A673 (cell line): ENCODE results near the gene TRIP10.

Source experiments
- EZH2 ChIP-seq: fragments of 200-600 bp; sonication (generic); IDR thresholded peaks from 2 replicates; pipeline ENCODE4 v1.6.1; 2017; ENCODE audit warnings: borderline replicate concordance, low read depth, mild to moderate bottlenecking, mixed read lengths, antibody characterized with exemption, low read length; ENCODE audit not compliant: poor library complexity, severe bottlenecking
- TF ChIP-seq, protein P1 (sequence below): fragments of 300-800, 200-600 bp; sonication (generic); conservative IDR thresholded peaks from 2 replicates; pipeline ENCODE4 v1.5.1; 2017; ENCODE audit warnings: low read depth, mild to moderate bottlenecking, antibody characterized with exemption, low read length, moderate library complexity, mixed read lengths

DNA sequence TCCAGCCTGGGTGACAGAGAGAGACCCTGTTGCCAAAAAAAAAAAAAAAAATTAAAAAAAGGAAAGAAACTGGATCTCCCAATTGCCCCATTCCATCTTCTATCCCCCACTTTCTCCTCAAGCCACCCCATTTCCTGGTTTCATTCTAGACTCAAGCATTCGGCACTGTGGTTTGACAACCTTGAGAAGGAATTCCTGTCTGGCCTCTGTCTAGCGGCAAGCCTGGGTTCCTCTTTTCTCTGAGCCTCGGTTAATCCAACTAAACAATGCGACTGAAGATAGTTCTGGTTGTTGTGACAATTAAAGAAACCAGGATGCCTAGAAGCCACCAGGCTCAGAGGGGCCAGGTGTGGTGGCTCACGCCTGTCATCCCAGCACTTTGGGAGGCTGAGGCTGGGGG lies 15.7 kb upstream of the TRIP10 start:
- TF ChIP-seq, protein P1, sequence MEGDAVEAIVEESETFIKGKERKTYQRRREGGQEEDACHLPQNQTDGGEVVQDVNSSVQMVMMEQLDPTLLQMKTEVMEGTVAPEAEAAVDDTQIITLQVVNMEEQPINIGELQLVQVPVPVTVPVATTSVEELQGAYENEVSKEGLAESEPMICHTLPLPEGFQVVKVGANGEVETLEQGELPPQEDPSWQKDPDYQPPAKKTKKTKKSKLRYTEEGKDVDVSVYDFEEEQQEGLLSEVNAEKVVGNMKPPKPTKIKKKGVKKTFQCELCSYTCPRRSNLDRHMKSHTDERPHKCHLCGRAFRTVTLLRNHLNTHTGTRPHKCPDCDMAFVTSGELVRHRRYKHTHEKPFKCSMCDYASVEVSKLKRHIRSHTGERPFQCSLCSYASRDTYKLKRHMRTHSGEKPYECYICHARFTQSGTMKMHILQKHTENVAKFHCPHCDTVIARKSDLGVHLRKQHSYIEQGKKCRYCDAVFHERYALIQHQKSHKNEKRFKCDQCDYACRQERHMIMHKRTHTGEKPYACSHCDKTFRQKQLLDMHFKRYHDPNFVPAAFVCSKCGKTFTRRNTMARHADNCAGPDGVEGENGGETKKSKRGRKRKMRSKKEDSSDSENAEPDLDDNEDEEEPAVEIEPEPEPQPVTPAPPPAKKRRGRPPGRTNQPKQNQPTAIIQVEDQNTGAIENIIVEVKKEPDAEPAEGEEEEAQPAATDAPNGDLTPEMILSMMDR: no peak
- no peak for TF ChIP-seq EZH2
